ENCODE data around the gene SRPK1.

- TF ChIP-seq POLR2A (IDR thresholded peaks at IDR 0.05; ENCODE audit: low read length) (no peak), GATA1 (IDR thresholded peaks at IDR 0.05; ENCODE audit: low read depth, low read length) (no peak)
Observed at GRCh38 chr6:35935469-35935868, 14.6 kb upstream of the SRPK1 start.

Data from erythroblast (primary cell).